ENCODE measurements around the gene TOP3B.
A peak's percentile ranks its signal among the peaks of the same experiment; 100 is the strongest.

Gene TOP3B

GRCh38 chr22:21959274-21960074 is 23.1 kb downstream of the TOP3B start:
- Histone ChIP-seq H3K27me3 (ENCODE audit: low read length) (no peaks in the 10 kb centered on the region), H3F3A (ENCODE audit: insufficient read depth) (no peaks in the 10 kb centered on the region), H3K9me2 (replicated peaks; ENCODE audit: insufficient read depth, low read length) (no peaks in the 10 kb centered on the region), H2AFZ (ENCODE audit: low read depth, low read length, severe bottlenecking) (no peak overlapping the region), H3K79me2 (ENCODE audit: insufficient read depth, low read length) (no peaks in the 10 kb centered on the region), H3K36me3 (ENCODE audit: low read length) (no peaks in the 10 kb centered on the region), H3K4me3 (ENCODE audit: insufficient read depth, low read length, poor library complexity, severe bottlenecking) (no peak overlapping the region), H3K4me2 (ENCODE audit: low read depth, low read length, poor library complexity, severe bottlenecking) (no peak overlapping the region), H3K27ac (ENCODE audit: low read depth, low read length) (no peak overlapping the region), H3K9ac (ENCODE audit: low read length) (no peak overlapping the region), H3K9me3 (ENCODE audit: insufficient read depth, low read length) (no peaks in the 10 kb centered on the region), H4K20me1 (ENCODE audit: low read depth, low read length) (no peaks in the 10 kb centered on the region)
- TF ChIP-seq, protein P1, sequence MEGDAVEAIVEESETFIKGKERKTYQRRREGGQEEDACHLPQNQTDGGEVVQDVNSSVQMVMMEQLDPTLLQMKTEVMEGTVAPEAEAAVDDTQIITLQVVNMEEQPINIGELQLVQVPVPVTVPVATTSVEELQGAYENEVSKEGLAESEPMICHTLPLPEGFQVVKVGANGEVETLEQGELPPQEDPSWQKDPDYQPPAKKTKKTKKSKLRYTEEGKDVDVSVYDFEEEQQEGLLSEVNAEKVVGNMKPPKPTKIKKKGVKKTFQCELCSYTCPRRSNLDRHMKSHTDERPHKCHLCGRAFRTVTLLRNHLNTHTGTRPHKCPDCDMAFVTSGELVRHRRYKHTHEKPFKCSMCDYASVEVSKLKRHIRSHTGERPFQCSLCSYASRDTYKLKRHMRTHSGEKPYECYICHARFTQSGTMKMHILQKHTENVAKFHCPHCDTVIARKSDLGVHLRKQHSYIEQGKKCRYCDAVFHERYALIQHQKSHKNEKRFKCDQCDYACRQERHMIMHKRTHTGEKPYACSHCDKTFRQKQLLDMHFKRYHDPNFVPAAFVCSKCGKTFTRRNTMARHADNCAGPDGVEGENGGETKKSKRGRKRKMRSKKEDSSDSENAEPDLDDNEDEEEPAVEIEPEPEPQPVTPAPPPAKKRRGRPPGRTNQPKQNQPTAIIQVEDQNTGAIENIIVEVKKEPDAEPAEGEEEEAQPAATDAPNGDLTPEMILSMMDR (IDR thresholded peaks at IDR 0.05; ENCODE audit: insufficient read depth, low read length, poor library complexity, severe bottlenecking): no peak
- no peak for TF ChIP-seq EZH2phosphoT487 (conservative IDR thresholded peaks at IDR 0.05; ENCODE audit: low read length)

- Histone ChIP-seq H3F3A (ENCODE audit: insufficient read depth) (no peaks in the 10 kb centered on the region), H3K27me3 (ENCODE audit: low read length) (no peaks in the 10 kb centered on the region), H4K20me1 (ENCODE audit: low read depth, low read length) (no peaks in the 10 kb centered on the region), H3K4me2 (ENCODE audit: low read depth, low read length, poor library complexity, severe bottlenecking) (no peak overlapping the region), H2AFZ (ENCODE audit: low read depth, low read length, severe bottlenecking) (no peak overlapping the region), H3K4me3 (ENCODE audit: insufficient read depth, low read length, poor library complexity, severe bottlenecking) (no peak overlapping the region), H3K79me2 (ENCODE audit: insufficient read depth, low read length) (no peaks in the 10 kb centered on the region), H3K9me2 (replicated peaks; ENCODE audit: insufficient read depth, low read length) (no peaks in the 10 kb centered on the region), H3K9me3 (ENCODE audit: insufficient read depth, low read length) (no peaks in the 10 kb centered on the region), H3K36me3 (ENCODE audit: low read length) (no peaks in the 10 kb centered on the region), H3K9ac (ENCODE audit: low read length) (no peak overlapping the region), H3K27ac (ENCODE audit: low read depth, low read length) (no peak overlapping the region)
- TF ChIP-seq, protein P1 (IDR thresholded peaks at IDR 0.05; ENCODE audit: insufficient read depth, low read length, poor library complexity, severe bottlenecking): no peak
- no peak for TF ChIP-seq EZH2phosphoT487 (conservative IDR thresholded peaks at IDR 0.05; ENCODE audit: low read length)
Observed at GRCh38 chr22:21958360-21959273, 24.0 kb downstream of the TOP3B start.

DNA sequence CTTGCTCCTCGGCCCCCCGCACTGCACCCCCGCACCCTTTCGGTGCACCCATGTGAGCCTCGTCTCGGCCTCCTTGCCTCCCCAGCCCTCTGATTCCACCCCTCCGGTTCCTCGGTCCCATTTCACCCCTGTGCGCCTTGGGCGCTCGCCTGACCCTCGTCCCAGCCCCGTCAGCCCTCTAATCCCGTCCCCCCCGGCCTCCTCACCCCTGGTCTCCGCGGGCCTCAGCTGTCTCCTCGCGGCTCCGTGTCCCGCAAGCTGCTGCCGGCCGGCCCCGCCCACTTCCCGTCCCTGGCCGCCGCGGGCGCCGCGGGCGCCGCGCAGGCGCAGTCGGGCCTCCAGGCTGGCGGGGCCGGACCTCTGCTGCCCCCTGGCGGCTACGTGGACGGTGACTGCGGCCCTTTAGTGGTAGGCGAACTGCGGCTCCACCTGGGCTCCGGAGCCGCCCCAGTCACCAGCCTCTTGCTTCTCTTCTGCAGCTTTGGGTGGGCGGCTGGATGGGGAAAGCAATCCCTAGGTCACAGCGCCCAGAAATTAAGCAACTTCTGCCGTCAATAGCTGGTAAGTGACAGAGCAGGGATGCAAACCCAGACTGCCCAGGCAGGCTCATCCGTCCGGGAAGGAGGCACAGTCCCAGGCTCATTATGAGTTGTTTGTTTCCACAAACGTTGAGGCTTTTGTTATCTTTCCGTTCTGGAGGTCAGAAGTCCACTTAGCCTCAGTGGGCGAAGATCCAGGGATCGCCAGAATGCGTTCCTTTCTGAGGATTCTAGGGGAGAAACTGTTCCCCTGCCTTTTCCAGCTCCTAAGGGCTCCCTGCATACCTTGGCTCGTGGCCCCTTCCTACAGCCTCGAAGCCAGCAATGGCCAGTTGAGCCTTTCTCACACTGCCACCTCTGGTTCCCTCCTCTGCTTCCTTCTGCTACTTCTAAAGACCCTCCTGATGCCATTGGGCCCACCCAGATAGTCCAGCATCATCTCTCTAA is 29.7 kb downstream of the TOP3B start, which contains the start of gene PPM1F:
Gene PPM1F (minus strand): TSS at position 263 of the 986 bp plus-strand sequence. CDS start 6,800 bp downstream, outside the sequence.
- peak within 1 kb of the TSS; percentile 48 for H2AFZ ChIP-seq (ENCODE audit: low read depth, low read length, severe bottlenecking)
- no peaks in the 10 kb centered on the region for H3K79me2 ChIP-seq (ENCODE audit: insufficient read depth, low read length)
- H3K4me3 ChIP-seq (ENCODE audit: insufficient read depth, low read length, poor library complexity, severe bottlenecking): peak within 1 kb of the TSS; percentile 69
- H3K9ac ChIP-seq (ENCODE audit: low read length): peak within 1 kb of the TSS; percentile 61
- H3K9me2 ChIP-seq (replicated peaks; ENCODE audit: insufficient read depth, low read length): no peaks in the 10 kb centered on the region
- H3K27me3 ChIP-seq (ENCODE audit: low read length): no peaks in the 10 kb centered on the region
- no peaks in the 10 kb centered on the region for H4K20me1 ChIP-seq (ENCODE audit: low read depth, low read length)
- peak within 1 kb of the TSS; percentile 65 for H3K4me2 ChIP-seq (ENCODE audit: low read depth, low read length, poor library complexity, severe bottlenecking)
- no peaks in the 10 kb centered on the region for H3K36me3 ChIP-seq (ENCODE audit: low read length)
- no peaks in the 10 kb centered on the region for H3K9me3 ChIP-seq (ENCODE audit: insufficient read depth, low read length)
- H3F3A ChIP-seq (ENCODE audit: insufficient read depth): no peaks in the 10 kb centered on the region
- TF ChIP-seq, protein P1 (IDR thresholded peaks at IDR 0.05; ENCODE audit: insufficient read depth, low read length, poor library complexity, severe bottlenecking): peak; percentile 46
- TF ChIP-seq EZH2phosphoT487 (conservative IDR thresholded peaks at IDR 0.05; ENCODE audit: low read length): no peak
- H3K27ac ChIP-seq (ENCODE audit: low read depth, low read length): no peak within 1 kb of the TSS

Measured in SU-DHL-6 (cell line).